ENCODE results near the gene HAUS3.

DNA sequence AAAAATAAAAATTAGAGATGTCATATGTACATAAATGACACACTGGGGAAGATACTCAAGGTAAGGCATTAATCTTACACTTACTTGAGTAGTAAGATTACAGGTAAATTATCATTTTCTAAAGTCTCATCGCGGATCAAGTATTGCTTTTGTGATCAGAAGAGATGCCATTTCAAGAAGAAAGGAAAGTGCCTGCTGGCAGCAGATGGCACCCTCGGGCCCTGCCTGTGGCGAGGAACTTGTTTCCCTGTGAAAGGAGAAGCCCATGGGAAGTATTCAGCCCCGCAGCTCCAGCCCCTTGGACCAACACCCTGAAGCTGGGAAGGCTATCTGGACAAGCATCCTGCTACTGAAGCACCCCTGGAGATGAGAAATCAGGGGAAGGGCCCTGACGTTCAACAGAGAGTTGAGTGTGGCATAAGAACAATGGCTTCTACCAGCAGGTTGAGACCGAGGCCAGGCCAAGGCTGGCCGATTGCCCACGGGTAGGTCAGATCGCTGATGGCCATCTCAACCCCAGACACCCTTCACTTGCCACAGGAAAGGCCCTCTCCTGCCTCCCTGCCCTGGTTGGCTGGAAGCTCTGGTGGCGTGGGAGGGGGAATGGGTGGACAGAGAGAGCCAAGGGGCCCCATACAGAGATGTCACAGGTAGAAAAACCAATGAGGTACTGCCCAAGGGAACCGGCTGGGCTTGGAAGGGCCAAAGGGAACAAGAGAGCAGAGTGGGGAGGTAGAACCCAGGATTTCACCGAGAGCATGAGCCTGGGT, 38.8 kb upstream of the HAUS3 start:
- TF ChIP-seq, protein P1, sequence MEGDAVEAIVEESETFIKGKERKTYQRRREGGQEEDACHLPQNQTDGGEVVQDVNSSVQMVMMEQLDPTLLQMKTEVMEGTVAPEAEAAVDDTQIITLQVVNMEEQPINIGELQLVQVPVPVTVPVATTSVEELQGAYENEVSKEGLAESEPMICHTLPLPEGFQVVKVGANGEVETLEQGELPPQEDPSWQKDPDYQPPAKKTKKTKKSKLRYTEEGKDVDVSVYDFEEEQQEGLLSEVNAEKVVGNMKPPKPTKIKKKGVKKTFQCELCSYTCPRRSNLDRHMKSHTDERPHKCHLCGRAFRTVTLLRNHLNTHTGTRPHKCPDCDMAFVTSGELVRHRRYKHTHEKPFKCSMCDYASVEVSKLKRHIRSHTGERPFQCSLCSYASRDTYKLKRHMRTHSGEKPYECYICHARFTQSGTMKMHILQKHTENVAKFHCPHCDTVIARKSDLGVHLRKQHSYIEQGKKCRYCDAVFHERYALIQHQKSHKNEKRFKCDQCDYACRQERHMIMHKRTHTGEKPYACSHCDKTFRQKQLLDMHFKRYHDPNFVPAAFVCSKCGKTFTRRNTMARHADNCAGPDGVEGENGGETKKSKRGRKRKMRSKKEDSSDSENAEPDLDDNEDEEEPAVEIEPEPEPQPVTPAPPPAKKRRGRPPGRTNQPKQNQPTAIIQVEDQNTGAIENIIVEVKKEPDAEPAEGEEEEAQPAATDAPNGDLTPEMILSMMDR (IDR thresholded peaks at IDR 0.05): no peak
- no peak for TF ChIP-seq POLR2A (IDR thresholded peaks at IDR 0.05)

All from testis (tissue), 2 donors.